SK-N-SH (cell line): Measurements from ENCODE around the gene PDE8A.
"Not testable (repeated sequence)": the region's sequence is repeated elsewhere in the genome, so short reads cannot be mapped to it uniquely, and the experiment has no call there.

Experiments
- CTCF ChIP-seq: fragments of 200-600 bp; sonication (generic); IDR thresholded peaks from 2 replicates; pipeline ENCODE4 v1.6.1; 2017; ENCODE audit warnings: antibody characterized with exemption, mild to moderate bottlenecking, moderate library complexity
- EP300 ChIP-seq, 2 experiments: IDR thresholded peaks; 2 replicates each; pipeline versions ENCODE4 v1.4.0 to v1.6.1; 2012; ENCODE audit warnings: borderline replicate concordance in 1 of 2, low read depth in 1 of 2, low read length in 1 of 2
- FOXJ3 ChIP-seq: sonication (generic); formaldehyde crosslinking; IDR thresholded peaks from 2 replicates; pipeline ENCODE4 v1.5.1; 2020; ENCODE audit warnings: mild to moderate bottlenecking, missing genetic modification reagents
- MAX ChIP-seq: IDR thresholded peaks from 2 replicates; pipeline ENCODE4 v1.4.0; 2012; ENCODE audit warnings: low read depth
- NRF1 ChIP-seq: IDR thresholded peaks from 2 replicates; pipeline ENCODE4 v1.6.1; 2012; ENCODE audit warnings: low read depth, mild to moderate bottlenecking, low read length
- POLR2AphosphoS5 ChIP-seq: IDR thresholded peaks from 2 replicates; pipeline ENCODE4 v1.6.1; 2012; ENCODE audit warnings: low read depth, low read length
- TF ChIP-seq, protein P1 (sequence below): fragments of 150-350 bp; IDR thresholded peaks from 2 replicates; pipeline ENCODE4 v1.6.1; 2017; ENCODE audit warnings: antibody characterized with exemption, low read length, low read depth, borderline replicate concordance

- TF ChIP-seq CTCF; FOXJ3; POLR2AphosphoS5; NRF1; MAX; EP300 (IDR thresholded peaks at IDR 0.05; ENCODE audit: borderline replicate concordance in 1 of 2, low read depth in 1 of 2, low read length in 1 of 2): not testable (repeated sequence)
- TF ChIP-seq, protein P1, sequence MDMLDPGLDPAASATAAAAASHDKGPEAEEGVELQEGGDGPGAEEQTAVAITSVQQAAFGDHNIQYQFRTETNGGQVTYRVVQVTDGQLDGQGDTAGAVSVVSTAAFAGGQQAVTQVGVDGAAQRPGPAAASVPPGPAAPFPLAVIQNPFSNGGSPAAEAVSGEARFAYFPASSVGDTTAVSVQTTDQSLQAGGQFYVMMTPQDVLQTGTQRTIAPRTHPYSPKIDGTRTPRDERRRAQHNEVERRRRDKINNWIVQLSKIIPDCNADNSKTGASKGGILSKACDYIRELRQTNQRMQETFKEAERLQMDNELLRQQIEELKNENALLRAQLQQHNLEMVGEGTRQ = not testable (repeated sequence)
Observed at GRCh38 chr15:85185350-85185749, 203.7 kb downstream of the PDE8A start.
